ENCODE measurements around the gene MED25.

The MED25 gene

GRCh38 chr19:49873834-49874233 is 55.7 kb downstream of the MED25 start:
- DNase-seq (ENCODE audit: low spot score): no peak

GRCh38 chr19:49874503-49875157 is 56.5 kb downstream of the MED25 start:
- no peak for DNase-seq (ENCODE audit: low spot score)

- no peak for DNase-seq (ENCODE audit: low spot score)
Measured at GRCh38 chr19:49875177-49875576, 57.1 kb downstream of the MED25 start.

- peak; percentile 72 for DNase-seq (ENCODE audit: low spot score)
Measured at GRCh38 chr19:49875857-49876421, 57.9 kb downstream of the MED25 start.

GRCh38 chr19:49876422-49877019 is 58.4 kb downstream of the MED25 start:
- peak; percentile 99 for DNase-seq (ENCODE audit: low spot score)

- peak; percentile 100 for DNase-seq (ENCODE audit: low spot score)
Measured at GRCh38 chr19:49877020-49877878, 59.2 kb downstream of the MED25 start, which contains the start of the genes AKT1S1 and TBC1D17. AKT1S1 (minus strand) TSS chr19:49877355; CDS start chr19:49873295, 4,060 bp downstream. TBC1D17 (plus strand) TSS chr19:49877702; CDS start chr19:49877724, 22 bp downstream.

GRCh38 chr19:49877879-49878743 is 60.0 kb downstream of the MED25 start:
- peak; percentile 99 for DNase-seq (ENCODE audit: low spot score)

- no peak for DNase-seq (ENCODE audit: low spot score)
Measured at GRCh38 chr19:49878744-49879070, 60.6 kb downstream of the MED25 start.

GRCh38 chr19:49879243-49879963 is 61.3 kb downstream of the MED25 start:
- no peak for DNase-seq (ENCODE audit: low spot score)

GRCh38 chr19:49880162-49880869 is 62.2 kb downstream of the MED25 start:
- DNase-seq (ENCODE audit: low spot score): no peak

GRCh38 chr19:49881186-49881585 is 63.1 kb downstream of the MED25 start:
- DNase-seq (ENCODE audit: low spot score): no peak

- no peak for DNase-seq (ENCODE audit: low spot score)
Measured at GRCh38 chr19:49881672-49882394, 63.7 kb downstream of the MED25 start.

GRCh38 chr19:49882643-49883042 is 64.6 kb downstream of the MED25 start:
- no peak for DNase-seq (ENCODE audit: low spot score)

- no peak for DNase-seq (ENCODE audit: low spot score)
Measured at GRCh38 chr19:49883094-49883493, 65.0 kb downstream of the MED25 start.

- DNase-seq (ENCODE audit: low spot score): no peak
Measured at GRCh38 chr19:49884109-49884508, 66.0 kb downstream of the MED25 start.

- no peak for DNase-seq (ENCODE audit: low spot score)
Measured at GRCh38 chr19:49884760-49885159, 66.7 kb downstream of the MED25 start.

Measured in NAMALWA (cell line).